Measurements from ENCODE around the gene GPX4. TPM values are rescaled to one million over a fixed set of nuclear protein-coding genes. Genes with fewer than 3 reads are reported as not detected.
A peak's percentile ranks its signal among the peaks of the same experiment; 100 is the strongest.

Gene GPX4
- total and polyA plus RNA-seq, 9 of the 15 experiments (the other 6 are each of a cell fraction or from before 2014, with no cell fraction given) = 61.4 to 661 (median 349) TPM

GRCh38 chr19:1085676-1086442 lies 17.9 kb upstream of the GPX4 start (continued):
- TF ChIP-seq POU5F1 (IDR thresholded peaks at IDR 0.05; ENCODE audit: borderline replicate concordance, low read depth, low read length, partially characterized antibody) (no peak), RBM22 (IDR thresholded peaks at IDR 0.05; ENCODE audit: low read depth, low read length, poor library complexity, severe bottlenecking) (peak; percentile 71), ZNF143 (CRISPR knock-in tag; IDR thresholded peaks at IDR 0.05) (no peak), PPARD (CRISPR knock-in tag; IDR thresholded peaks at IDR 0.05) (no peak), ZNF277 (CRISPR knock-in tag; IDR thresholded peaks at IDR 0.05; ENCODE audit: borderline replicate concordance) (no peak), USF1 (CRISPR knock-in tag; IDR thresholded peaks at IDR 0.05) (no peak), NCOA4 (IDR thresholded peaks at IDR 0.05; ENCODE audit: partially characterized antibody) (no peak), MXD1 (CRISPR knock-in tag; IDR thresholded peaks at IDR 0.05; ENCODE audit: borderline replicate concordance, poor library complexity, severe bottlenecking) (no peak), JUNB (CRISPR knock-in tag; conservative IDR thresholded peaks at IDR 0.05) (no peak), RFX7 (CRISPR knock-in tag; IDR thresholded peaks at IDR 0.05) (no peak), ATF6 (CRISPR knock-in tag; IDR thresholded peaks at IDR 0.05) (no peak), TAF15 (IDR thresholded peaks at IDR 0.05; ENCODE audit: low read depth, low read length) (no peak), PHB (CRISPR knock-in tag; IDR thresholded peaks at IDR 0.05) (no peak), RBFOX2 (IDR thresholded peaks at IDR 0.05; ENCODE audit: low read depth, low read length) (peak; percentile 61), POLR3G (IDR thresholded peaks at IDR 0.05; ENCODE audit: extremely low read depth, insufficient read length, insufficient replicate concordance) (no peak)
